ENCODE data around the gene SRRT.
"Not testable (repeated sequence)": the region's sequence is repeated elsewhere in the genome, so short reads cannot be mapped to it uniquely, and the experiment has no call there.

The SRRT gene

GRCh38 chr7:100874577-100875355 lies at the start of gene SRRT:
SRRT (plus strand) TSS chr7:100875103; CDS start chr7:100875591, 488 bp downstream.
- DNase-seq: peak; percentile 87

GRCh38 chr7:100825215-100825671 lies 49.7 kb upstream of the SRRT start:
- no peak for DNase-seq

GRCh38 chr7:100825751-100826513 lies 49.0 kb upstream of the SRRT start:
- no peak for DNase-seq

- no peak for DNase-seq
Observed at GRCh38 chr7:100826514-100827329, 48.2 kb upstream of the SRRT start.

GRCh38 chr7:100827330-100828226 lies 47.3 kb upstream of the SRRT start, which contains the start of gene EPHB4:
EPHB4 (minus strand) TSS chr7:100827523; CDS start chr7:100827030, 493 bp downstream.
- DNase-seq: no peak

GRCh38 chr7:100829150-100829716 lies 45.7 kb upstream of the SRRT start:
- DNase-seq: no peak

GRCh38 chr7:100830396-100830795 lies 44.5 kb upstream of the SRRT start:
- DNase-seq: no peak

- DNase-seq: no peak
Observed at GRCh38 chr7:100832281-100832633, 42.6 kb upstream of the SRRT start.

GRCh38 chr7:100835903-100836811 lies 38.7 kb upstream of the SRRT start:
- no peak for DNase-seq

- no peak for DNase-seq
Observed at GRCh38 chr7:100836812-100837098, 38.1 kb upstream of the SRRT start.

GRCh38 chr7:100837099-100837836 lies 37.6 kb upstream of the SRRT start:
- DNase-seq: no peak

GRCh38 chr7:100839361-100839760 lies 35.5 kb upstream of the SRRT start:
- no peak for DNase-seq

- no peak for DNase-seq
Observed at GRCh38 chr7:100840470-100841100, 34.3 kb upstream of the SRRT start.

- DNase-seq: no peak
Observed at GRCh38 chr7:100847360-100847759, 27.5 kb upstream of the SRRT start.

- peak; percentile 60 for DNase-seq
Observed at GRCh38 chr7:100852048-100852872, 22.6 kb upstream of the SRRT start, which contains the start of gene SLC12A9. SLC12A9 (plus strand) TSS chr7:100852713; CDS start chr7:100854198, 1,485 bp downstream.

GRCh38 chr7:100854146-100854895 lies 20.6 kb upstream of the SRRT start:
- DNase-seq: no peak

- DNase-seq: not testable (repeated sequence)
Observed at GRCh38 chr7:100854899-100855298, 20.0 kb upstream of the SRRT start.

GRCh38 chr7:100855515-100855914 lies 19.4 kb upstream of the SRRT start:
- DNase-seq: no peak

Measured in NCI-H510A treated with DMSO at 0.1 percent for 48 hours (cell line).